GM12874 (cell line): ENCODE data around the gene PSEN2.

ENCODE experiments used
- CTCF ChIP-seq: IDR thresholded peaks from 2 replicates; pipeline ENCODE4 v1.5.1; 2011; ENCODE audit warnings: low read depth, mild to moderate bottlenecking, control low read depth, low read length, moderate library complexity; ENCODE audit not compliant: insufficient read depth

The PSEN2 gene

GRCh38 chr1:226890331-226891108 is 20.1 kb downstream of the PSEN2 start:
- no peak for TF ChIP-seq CTCF

- no peak for TF ChIP-seq CTCF
Observed at GRCh38 chr1:226891346-226891745, 20.9 kb downstream of the PSEN2 start.

- no peak for TF ChIP-seq CTCF
Observed at GRCh38 chr1:226891846-226892523, 21.6 kb downstream of the PSEN2 start.

- no peak for TF ChIP-seq CTCF
Observed at GRCh38 chr1:226892524-226892875, 22.1 kb downstream of the PSEN2 start.

GRCh38 chr1:226893936-226894335 is 23.5 kb downstream of the PSEN2 start:
- no peak for TF ChIP-seq CTCF

- TF ChIP-seq CTCF: no peak
Observed at GRCh38 chr1:226894826-226895225, 24.4 kb downstream of the PSEN2 start.

GRCh38 chr1:226895644-226896043 is 25.2 kb downstream of the PSEN2 start:
- no peak for TF ChIP-seq CTCF
